Inferior parietal cortex (tissue), 1 donor: ENCODE measurements around the gene SPARCL1.
"Not testable (repeated sequence)": the region's sequence is repeated elsewhere in the genome, so short reads cannot be mapped to it uniquely, and the experiment has no call there.

Experiments
- DNase-seq: peaks from one replicate; pipeline ENCODE4 v3.0.0-alpha.2; 2016; ENCODE audit errors: extremely low spot score

Gene SPARCL1

DNA sequence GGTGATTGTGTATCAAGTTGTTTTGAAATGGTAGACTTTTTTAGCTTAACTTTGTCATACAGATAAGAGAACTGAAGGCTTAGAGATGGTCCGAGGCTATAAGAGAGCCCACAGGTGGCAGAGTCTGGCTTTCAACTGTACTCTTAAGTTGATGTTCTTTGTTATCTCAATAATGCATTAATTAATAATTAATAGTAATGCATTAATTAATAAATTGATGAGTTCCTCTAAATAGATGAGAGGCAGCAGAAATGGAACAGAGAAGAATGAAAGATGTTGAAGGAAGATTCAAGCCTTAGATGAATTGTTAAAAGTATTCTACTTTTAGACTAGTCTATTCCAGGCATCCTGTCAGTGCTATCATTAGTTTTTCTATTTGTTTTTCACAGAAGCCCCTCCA, 84.4 kb downstream of the SPARCL1 start:
- DNase-seq: no peak

DNA sequence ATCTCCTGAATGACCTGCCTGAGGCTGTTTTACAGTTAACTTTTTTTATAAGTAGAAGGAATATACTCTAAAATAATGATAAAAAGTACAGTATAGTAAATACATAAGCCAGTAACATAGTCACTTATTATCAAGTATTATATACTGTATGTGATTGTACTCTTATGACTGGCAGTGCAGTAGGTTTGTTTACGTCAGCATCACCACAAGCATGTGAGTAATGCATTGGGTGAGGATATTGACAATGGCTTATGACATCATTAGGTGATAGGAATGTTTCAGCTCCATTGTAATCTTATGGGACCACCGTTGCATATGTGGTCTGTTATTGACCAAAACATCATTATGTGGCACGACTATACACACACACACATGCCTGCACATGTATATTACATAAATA, 86.3 kb downstream of the SPARCL1 start:
- DNase-seq: no peak

DNA sequence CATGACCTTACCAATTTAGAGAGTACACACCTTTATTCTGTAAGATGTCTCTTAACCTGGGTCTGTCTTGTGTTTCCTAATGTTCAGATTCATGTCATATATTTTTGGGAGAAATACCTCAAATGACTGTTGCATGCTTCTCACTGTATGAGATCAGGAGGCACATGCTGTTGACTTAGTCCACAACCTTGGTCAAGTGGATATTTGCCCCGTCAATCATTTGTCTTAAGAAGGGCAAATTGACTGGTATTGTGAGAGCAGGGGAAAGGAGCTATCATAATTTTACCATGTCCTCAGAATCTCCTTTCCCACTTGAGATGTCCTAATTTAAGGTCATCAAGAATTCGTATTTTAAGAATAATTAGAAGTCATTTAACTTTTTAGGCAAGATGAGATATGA, 95.8 kb downstream of the SPARCL1 start:
- no peak for DNase-seq

DNA sequence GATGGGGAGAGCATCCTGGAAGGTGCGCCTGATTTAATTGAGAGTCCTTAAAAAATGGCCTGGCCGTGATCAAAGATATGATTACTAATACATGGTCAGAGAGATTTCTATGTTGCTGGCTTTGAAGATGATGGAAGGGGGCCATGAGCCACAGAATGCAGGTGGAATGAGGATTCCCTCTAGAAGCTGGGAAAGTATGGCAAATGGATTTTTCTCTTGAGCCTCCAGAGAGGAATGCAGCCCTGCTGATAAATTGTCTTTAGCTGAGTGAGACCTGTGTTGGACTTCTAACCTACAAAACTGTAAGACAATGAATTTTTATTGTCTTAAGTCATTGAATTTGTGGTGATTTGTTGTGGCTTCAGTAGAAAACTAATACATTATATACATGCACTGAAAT, 99.1 kb downstream of the SPARCL1 start:
- DNase-seq: no peak

DNA sequence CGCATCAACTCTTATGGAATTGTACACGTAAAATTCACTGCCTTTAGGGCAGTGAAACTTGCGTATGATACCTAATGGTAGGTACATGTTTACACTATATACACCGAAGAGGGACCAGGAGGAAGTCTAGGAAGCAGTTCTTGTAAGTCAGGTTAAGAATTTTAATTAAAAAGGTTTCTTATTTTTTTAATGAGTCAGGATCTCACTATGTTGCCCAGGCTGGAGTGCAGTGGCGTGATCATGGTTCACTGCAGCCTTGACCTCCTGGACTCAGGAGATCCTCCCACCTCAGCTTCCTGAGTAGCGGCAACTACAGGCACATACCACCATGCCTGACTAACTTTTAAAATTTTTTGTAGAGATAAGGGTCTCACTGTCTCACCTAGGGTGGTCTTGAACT, 100.2 kb downstream of the SPARCL1 start:
- DNase-seq: no peak

DNA sequence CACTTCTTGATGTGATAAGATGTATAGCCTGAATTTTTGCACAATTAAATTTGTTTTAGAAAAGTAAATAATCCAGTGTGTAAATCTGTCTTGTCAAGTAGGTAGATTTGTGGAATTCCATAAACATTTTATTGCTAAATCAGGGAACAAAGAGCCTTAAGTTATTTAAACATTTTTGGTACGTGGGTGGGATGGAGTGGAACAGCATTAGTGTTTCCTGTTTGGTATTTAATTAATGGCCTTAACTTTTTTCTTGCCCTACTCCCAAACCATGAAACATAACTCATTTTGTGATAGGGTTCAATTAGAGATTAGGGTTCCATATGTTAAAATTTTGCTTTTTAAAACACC, 101.7 kb downstream of the SPARCL1 start:
- no peak for DNase-seq

DNA sequence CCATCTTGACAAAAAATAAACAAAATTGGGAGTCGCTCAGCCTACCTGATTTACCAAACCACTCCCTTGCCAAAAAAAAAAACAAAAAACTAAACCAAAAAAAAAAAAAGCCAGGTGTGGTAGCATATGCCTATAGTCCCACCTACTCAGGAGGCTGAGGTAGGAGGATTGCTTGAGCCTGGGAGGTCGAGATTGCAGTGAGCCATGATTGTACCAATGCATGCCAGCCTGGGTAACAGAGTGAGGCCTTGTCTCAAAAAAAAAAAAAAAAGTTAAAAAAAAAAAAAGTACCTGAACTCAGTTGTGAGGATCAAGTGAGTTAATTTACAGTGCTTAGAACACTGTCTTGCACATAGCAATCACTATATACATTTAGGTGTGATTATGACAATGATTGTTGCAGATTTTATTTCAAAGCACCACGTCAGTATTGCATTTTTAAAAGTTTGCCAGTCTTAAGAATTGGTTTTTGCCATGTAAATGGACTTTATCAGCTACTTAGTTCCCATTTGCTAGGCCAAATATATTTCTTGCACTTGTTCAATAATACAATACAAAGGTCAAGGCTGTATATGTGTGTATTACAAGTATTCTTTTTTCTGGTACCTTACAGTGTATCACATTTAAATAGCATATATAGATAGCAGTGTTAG, 102.2 kb downstream of the SPARCL1 start:
- DNase-seq: no peak

DNA sequence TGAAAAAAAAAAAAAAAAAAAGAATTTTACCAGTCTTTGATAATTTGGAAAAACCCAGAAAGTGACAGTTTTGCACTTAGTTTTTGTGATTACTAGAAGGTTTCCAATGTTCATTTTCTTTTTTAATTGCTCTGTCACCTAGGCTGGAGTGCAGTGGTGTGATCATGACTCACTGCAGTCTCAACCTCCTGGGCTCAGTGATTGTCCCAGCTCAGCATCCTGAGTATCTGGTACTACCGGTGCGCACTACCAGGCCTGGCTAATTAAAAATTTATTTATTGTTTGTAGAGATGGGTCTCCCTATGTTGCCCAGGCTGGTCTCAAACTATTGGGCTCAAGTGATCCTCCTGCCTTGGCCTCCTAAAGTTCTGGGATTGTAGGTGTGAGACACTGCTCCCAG, 103.5 kb downstream of the SPARCL1 start:
- DNase-seq: no peak

DNA sequence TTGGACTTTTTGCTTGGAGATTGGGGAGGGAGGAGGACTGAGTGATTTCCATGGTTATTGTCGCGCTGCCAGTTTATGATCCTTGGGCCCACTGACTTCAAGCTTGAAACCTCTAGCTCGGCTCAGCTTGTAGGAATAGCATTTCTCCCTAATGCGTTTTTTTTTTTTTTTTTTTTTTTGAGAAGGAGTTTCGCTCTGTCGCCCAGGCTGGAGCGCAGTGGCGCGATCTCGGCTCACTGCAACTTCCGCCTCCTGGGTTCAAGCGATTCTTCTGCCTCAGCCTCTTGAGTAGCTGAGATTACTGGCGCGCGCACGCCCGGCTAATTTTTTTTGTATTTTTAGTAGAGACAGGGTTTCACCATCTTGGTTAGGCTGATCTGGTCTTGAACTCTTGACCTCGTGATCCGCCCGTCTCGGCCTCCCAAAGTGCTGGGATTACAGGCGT, 105.1 kb downstream of the SPARCL1 start:
- DNase-seq: not testable (repeated sequence)
